SU-DHL-6 (cell line): Measurements from ENCODE around the gene GOLGA6C.

Experiments
- CTCF ChIP-seq: fragments of 200-600 bp; sonication (generic); IDR thresholded peaks from one replicate; pipeline ENCODE4 v1.5.1; 2017; ENCODE audit warnings: antibody characterized with exemption, mild to moderate bottlenecking, low read length, moderate library complexity; ENCODE audit not compliant: insufficient read depth, poor library complexity, severe bottlenecking
- EZH2phosphoT487 ChIP-seq: fragments of 200-600 bp; sonication (generic), shearing (Covaris generic); conservative IDR thresholded peaks from 2 replicates; pipeline ENCODE4 v1.6.1; 2018; ENCODE audit warnings: mild to moderate bottlenecking, antibody characterized with exemption, low read length, moderate library complexity, mixed read lengths

GRCh38 chr15:75307778-75308390, 49.8 kb downstream of the GOLGA6C start:
- TF ChIP-seq CTCF (no peak), EZH2phosphoT487 (no peak)
